Breast epithelium (tissue), 4 donors: ENCODE results near the gene CHAMP1. TPM values are rescaled to one million over a fixed set of nuclear protein-coding genes. Genes with fewer than 3 reads are reported as not detected.
"Not testable (repeated sequence)": the region's sequence is repeated elsewhere in the genome, so short reads cannot be mapped to it uniquely, and the experiment has no call there.

ENCODE experiments used
- DNase-seq, 2 donors: peaks; one replicate each; pipeline ENCODE4 v3.0.0-alpha.2; 2019; ENCODE audit warnings: low spot score in 2 of 2
- H3K27ac ChIP-seq, 2 donors: fragments of 200-600 bp; sonication (generic) in 1 of 2; one replicate each; pipeline ENCODE4 v1.5.1; 2016 to 2019; ENCODE audit warnings: mild to moderate bottlenecking in 1 of 2
- H3K27me3 ChIP-seq, 2 donors: fragments of 200-600 bp; sonication (generic) in 1 of 2; one replicate each; pipeline versions ENCODE4 v1.5.1 to v1.6.0; 2017 to 2019; ENCODE audit warnings: control low read depth in 1 of 2, mild to moderate bottlenecking in 1 of 2
- H3K36me3 ChIP-seq: fragments of 200-600 bp; one replicate; pipeline ENCODE4 v1.5.1; 2019
- H3K4me1 ChIP-seq, 2 donors: fragments of 200-600 bp; sonication (generic); one replicate each; pipeline ENCODE4 v1.5.1; 2016 to 2019; ENCODE audit warnings: control low read depth in 1 of 2
- H3K4me3 ChIP-seq, 3 donors: fragments of 200-600 bp; sonication (generic); 1 replicate in 2 of 3; 2 replicates in 1 of 3; pipeline ENCODE4 v1.5.1; 2016 to 2019; ENCODE audit warnings: mild to moderate bottlenecking in 3 of 3, moderate library complexity in 2 of 3
- H3K9me3 ChIP-seq, 2 donors: fragments of 200-600 bp; sonication (generic) in 1 of 2; one replicate each; pipeline ENCODE4 v1.5.1; 2016 to 2019; ENCODE audit warnings: control low read depth in 1 of 2
- CTCF ChIP-seq, 3 donors: fragments of 450-650 bp; IDR thresholded peaks; one replicate each; pipeline ENCODE4 v1.5.1; 2016 to 2017; ENCODE audit warnings: antibody characterized with exemption in 3 of 3, mild to moderate bottlenecking in 3 of 3, moderate library complexity in 3 of 3
- POLR2A ChIP-seq: fragments of 450-650 bp; IDR thresholded peaks from one replicate; pipeline ENCODE4 v1.6.1; 2016; ENCODE audit warnings: antibody characterized with exemption, mild to moderate bottlenecking, moderate library complexity
- POLR2AphosphoS5 ChIP-seq, 3 donors: sonication (generic); formaldehyde crosslinking; IDR thresholded peaks; one replicate each; pipeline ENCODE4 v1.6.1; 2017; ENCODE audit warnings: antibody characterized with exemption in 3 of 3
- intact Hi-C: fragments of 100-400 bp; cut with DNase I; formaldehyde crosslinking; loops from one replicate; pipeline ENCODE4 v1.15.1; 2023; ENCODE audit warnings: low total_unique reads
- total RNA-seq, 3 donors: library from RNA; depleted of rRNA; stranded (reverse); fragments of >200 nt; gene quantifications; one replicate each; pipeline ENCODE4 v1.1.0, GENCODE V29; 2016

Gene CHAMP1
- total RNA-seq, 3 donors from 2014 or later: 9.4 to 25.3 (median 21.6) TPM

GRCh38 chr13:114324334-114324733, 10.0 kb downstream of the CHAMP1 start:
- TF ChIP-seq CTCF (IDR thresholded peaks at IDR 0.05): no peak
- TF ChIP-seq POLR2AphosphoS5 (IDR thresholded peaks at IDR 0.05): no peak
- TF ChIP-seq POLR2A: no peak
- Histone ChIP-seq H3K27ac (no peak overlapping the region), H3K9me3 (no peaks in the 10 kb centered on the region), H3K4me1 (no peaks in the 10 kb centered on the region), H3K27me3 (no peaks in the 10 kb centered on the region), H3K36me3 (no peaks in the 10 kb centered on the region), H3K4me3 (no peak overlapping the region)
- intact Hi-C loops: no loop called here
- DNase-seq: no peak

GRCh38 chr13:114325729-114326128, 11.4 kb downstream of the CHAMP1 start:
- Histone ChIP-seq H3K36me3 (no peaks in the 10 kb centered on the region), H3K9me3 (no peaks in the 10 kb centered on the region), H3K4me1 (no peaks in the 10 kb centered on the region), H3K4me3 (no peak overlapping the region), H3K27me3 (no peaks in the 10 kb centered on the region), H3K27ac (no peak overlapping the region)
- no peak for DNase-seq
- intact Hi-C loops: no loop called here
- TF ChIP-seq POLR2AphosphoS5 (IDR thresholded peaks at IDR 0.05) (no peak), POLR2A (no peak), CTCF (IDR thresholded peaks at IDR 0.05) (no peak)

GRCh38 chr13:114328034-114328433, 13.7 kb downstream of the CHAMP1 start:
- H3K27me3 ChIP-seq: no peaks in the 10 kb centered on the region
- TF ChIP-seq POLR2A (no peak), POLR2AphosphoS5 (IDR thresholded peaks at IDR 0.05) (no peak), CTCF (IDR thresholded peaks at IDR 0.05) (no peak)
- no peak for DNase-seq
- H3K9me3 ChIP-seq: no peaks in the 10 kb centered on the region
- no peak overlapping the region for H3K4me3 ChIP-seq
- no peaks in the 10 kb centered on the region for H3K4me1 ChIP-seq
- H3K27ac ChIP-seq: no peak overlapping the region
- no peaks in the 10 kb centered on the region for H3K36me3 ChIP-seq
- intact Hi-C loops: no loop called here

- Histone ChIP-seq H3K9me3 (no peaks in the 10 kb centered on the region), H3K4me1 (no peaks in the 10 kb centered on the region), H3K36me3 (no peaks in the 10 kb centered on the region), H3K27me3 (no peaks in the 10 kb centered on the region), H3K4me3 (no peak overlapping the region), H3K27ac (no peak overlapping the region)
- no peak for TF ChIP-seq POLR2A
- TF ChIP-seq POLR2AphosphoS5 (IDR thresholded peaks at IDR 0.05): no peak
- no peak for TF ChIP-seq CTCF (IDR thresholded peaks at IDR 0.05)
- intact Hi-C loops: no loop called here
- DNase-seq: no peak
Measured at GRCh38 chr13:114328595-114328994, 14.3 kb downstream of the CHAMP1 start.

GRCh38 chr13:114330086-114330485, 15.8 kb downstream of the CHAMP1 start:
- intact Hi-C loops: no loop called here
- no peak overlapping the region for H3K27ac ChIP-seq
- no peaks in the 10 kb centered on the region for H3K36me3 ChIP-seq

GRCh38 chr13:114333881-114334280, 19.6 kb downstream of the CHAMP1 start:
- H3K4me1 ChIP-seq, intact Hi-C loops, H3K36me3 ChIP-seq, H3K9me3 ChIP-seq, H3K27ac ChIP-seq, H3K4me3 ChIP-seq, DNase-seq, H3K27me3 ChIP-seq: not testable (repeated sequence)

More at GRCh38 chr13:114330086-114330485, 15.8 kb downstream of the CHAMP1 start:
- H3K27me3 ChIP-seq: no peaks in the 10 kb centered on the region
- H3K9me3 ChIP-seq: no peaks in the 10 kb centered on the region
- H3K4me3 ChIP-seq: no peak overlapping the region
- H3K4me1 ChIP-seq: no peaks in the 10 kb centered on the region
- TF ChIP-seq POLR2A (no peak), CTCF (IDR thresholded peaks at IDR 0.05) (no peak), POLR2AphosphoS5 (IDR thresholded peaks at IDR 0.05) (no peak)
- DNase-seq: no peak
